HEK293T (cell line): ENCODE data around the gene NRG3.

ENCODE experiments used
- CTCF ChIA-PET: fragments of 350-600 bp; formaldehyde crosslinking; extraction: SDS; loops from one replicate; lab custom pipeline; 2021; ENCODE audit warnings: antibody characterized with exemption, inconsistent platforms; lab: Yijun Ruan, JAX
- POLR2A ChIA-PET: fragments of 350-600 bp; formaldehyde crosslinking; extraction: SDS; loops from one replicate; lab custom pipeline; 2020; ENCODE audit warnings: antibody characterized with exemption, inconsistent platforms; lab: Yijun Ruan, JAX
- DNase-seq: peaks from one replicate; pipeline ENCODE4 v3.0.0; 2012; ENCODE audit warnings: mixed read lengths; ENCODE audit errors: extremely low spot score
- ARNT ChIP-seq: fragments of 450-650 bp; IDR thresholded peaks from 2 replicates; pipeline ENCODE4 v1.6.1; 2017; ENCODE audit warnings: mild to moderate bottlenecking
- BHLHE40 ChIP-seq: fragments of 450-650 bp; IDR thresholded peaks from 2 replicates; pipeline ENCODE4 v1.6.1; 2016; ENCODE audit warnings: mild to moderate bottlenecking, moderate library complexity, borderline replicate concordance
- CTBP1 ChIP-seq: fragments of 450-650 bp; IDR thresholded peaks from 2 replicates; pipeline ENCODE4 v1.6.1; 2016; ENCODE audit warnings: borderline replicate concordance
- ELF4 ChIP-seq: fragments of 450-650 bp; IDR thresholded peaks from 2 replicates; pipeline ENCODE4 v1.6.1; 2017; ENCODE audit warnings: antibody characterized with exemption
- FOXA1 ChIP-seq: fragments of 450-650 bp; IDR thresholded peaks from 2 replicates; pipeline ENCODE4 v1.6.1; 2016; ENCODE audit warnings: mild to moderate bottlenecking
- FOXK2 ChIP-seq: fragments of 450-650 bp; IDR thresholded peaks from 2 replicates; pipeline ENCODE4 v1.6.1; 2016; ENCODE audit warnings: mild to moderate bottlenecking
- FOXM1 ChIP-seq: fragments of 450-650 bp; IDR thresholded peaks from 2 replicates; pipeline ENCODE4 v1.6.1; 2017; ENCODE audit warnings: mild to moderate bottlenecking, borderline replicate concordance
- HDGF ChIP-seq: fragments of 450-650 bp; IDR thresholded peaks from 2 replicates; pipeline ENCODE4 v1.6.1; 2017; ENCODE audit warnings: antibody characterized with exemption, borderline replicate concordance
- L3MBTL2 ChIP-seq: fragments of 450-650 bp; conservative IDR thresholded peaks from 2 replicates; pipeline ENCODE4 v1.6.1; 2016; ENCODE audit warnings: mild to moderate bottlenecking
- LEF1 ChIP-seq: fragments of 450-650 bp; IDR thresholded peaks from 2 replicates; pipeline ENCODE4 v1.6.1; 2017; ENCODE audit warnings: mild to moderate bottlenecking, borderline replicate concordance
- NFRKB ChIP-seq: fragments of 450-650 bp; IDR thresholded peaks from 2 replicates; pipeline ENCODE4 v1.6.1; 2016; ENCODE audit warnings: mild to moderate bottlenecking, moderate library complexity
- SP1 ChIP-seq: fragments of 450-650 bp; IDR thresholded peaks from 2 replicates; pipeline ENCODE4 v1.6.1; 2017
- SUZ12 ChIP-seq: fragments of 450-650 bp; IDR thresholded peaks from 2 replicates; pipeline ENCODE4 v1.6.1; 2016; ENCODE audit warnings: mild to moderate bottlenecking
- TARDBP ChIP-seq: fragments of 450-650 bp; IDR thresholded peaks from 2 replicates; pipeline ENCODE4 v1.6.1; 2016
- ZNF384 ChIP-seq: fragments of 450-650 bp; IDR thresholded peaks from 2 replicates; pipeline ENCODE4 v1.6.1; 2016
- TF ChIP-seq, protein P1 (sequence below): fragments of 450-650 bp; IDR thresholded peaks from 2 replicates; pipeline ENCODE4 v1.6.1; 2016

The NRG3 gene

DNA sequence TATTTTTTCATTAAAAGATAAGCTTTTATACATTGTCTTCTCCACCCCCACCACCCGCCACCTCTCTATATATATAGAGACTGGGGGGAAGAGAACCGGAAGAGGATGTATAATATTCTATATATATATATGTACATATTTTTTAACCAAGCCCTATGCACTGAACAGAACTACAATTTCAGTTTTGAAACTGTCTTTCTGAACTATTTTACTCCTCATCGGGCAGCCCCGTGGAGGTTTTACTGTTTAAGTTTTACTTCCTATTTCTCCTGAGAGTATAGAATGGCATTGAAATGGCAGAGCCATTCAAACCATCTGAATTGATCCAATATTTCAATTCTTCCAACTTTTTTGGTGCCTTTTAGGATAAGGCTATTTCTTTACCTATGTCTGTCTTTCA is 1047.1 kb downstream of the NRG3 start:
- DNase-seq: no peak
- POLR2A ChIA-PET: no interaction called here
- no peak for TF ChIP-seq ARNT
- TF ChIP-seq FOXK2: no peak
- TF ChIP-seq, protein P1, sequence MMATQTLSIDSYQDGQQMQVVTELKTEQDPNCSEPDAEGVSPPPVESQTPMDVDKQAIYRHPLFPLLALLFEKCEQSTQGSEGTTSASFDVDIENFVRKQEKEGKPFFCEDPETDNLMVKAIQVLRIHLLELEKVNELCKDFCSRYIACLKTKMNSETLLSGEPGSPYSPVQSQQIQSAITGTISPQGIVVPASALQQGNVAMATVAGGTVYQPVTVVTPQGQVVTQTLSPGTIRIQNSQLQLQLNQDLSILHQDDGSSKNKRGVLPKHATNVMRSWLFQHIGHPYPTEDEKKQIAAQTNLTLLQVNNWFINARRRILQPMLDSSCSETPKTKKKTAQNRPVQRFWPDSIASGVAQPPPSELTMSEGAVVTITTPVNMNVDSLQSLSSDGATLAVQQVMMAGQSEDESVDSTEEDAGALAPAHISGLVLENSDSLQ: no peak
- no peak for TF ChIP-seq BHLHE40
- no peak for TF ChIP-seq NFRKB
- TF ChIP-seq FOXM1: no peak
- TF ChIP-seq CTBP1: no peak
- TF ChIP-seq HDGF: no peak
- no peak for TF ChIP-seq ZNF384
- TF ChIP-seq ELF4: no peak
- CTCF ChIA-PET: no interaction called here

GRCh38 chr10:82922755-82923154 is 1047.8 kb downstream of the NRG3 start:
- POLR2A ChIA-PET: no interaction called here
- CTCF ChIA-PET: no interaction called here
- no peak for DNase-seq
- TF ChIP-seq HDGF (no peak), ELF4 (no peak), TARDBP (no peak), SUZ12 (no peak)

DNA sequence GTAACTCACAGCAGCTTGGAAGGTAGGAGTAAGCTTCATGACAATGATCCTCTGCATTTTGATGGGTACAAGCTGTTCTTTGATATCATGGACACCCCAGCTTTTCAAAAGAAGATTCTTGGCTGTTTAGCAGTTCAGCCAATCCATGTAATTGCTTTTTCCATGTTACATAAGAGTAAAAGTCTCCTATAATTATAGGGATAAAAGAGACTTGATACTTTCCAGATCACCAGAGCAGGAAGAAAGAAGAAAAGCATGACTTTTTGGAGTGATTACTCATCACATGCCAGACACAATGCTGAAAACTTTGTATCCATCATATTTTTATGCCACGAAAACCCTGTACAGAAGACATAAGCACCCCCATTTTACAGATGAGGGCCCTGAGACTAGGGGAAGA is 1049.7 kb downstream of the NRG3 start:
- TF ChIP-seq BHLHE40: no peak
- TF ChIP-seq SUZ12: no peak
- TF ChIP-seq HDGF: no peak
- no peak for TF ChIP-seq ARNT
- TF ChIP-seq FOXM1: no peak
- no peak for TF ChIP-seq L3MBTL2
- TF ChIP-seq NFRKB: no peak
- no peak for TF ChIP-seq FOXK2
- TF ChIP-seq CTBP1: no peak
- no peak for TF ChIP-seq FOXA1
- TF ChIP-seq SP1: no peak
- TF ChIP-seq, protein P1: no peak
- TF ChIP-seq TARDBP: no peak
- TF ChIP-seq ELF4: no peak
- ChIA-PET POLR2A (no interaction called here), CTCF (interaction anchor here (0.7 kb wide), 1 partner anchor 19 kb away, joined by 3 read pairs; no protein-coding TSS in a partner anchor)
- no peak for DNase-seq

GRCh38 chr10:82925547-82925946 is 1050.6 kb downstream of the NRG3 start:
- DNase-seq: no peak
- POLR2A ChIA-PET: no interaction called here
- TF ChIP-seq CTBP1 (no peak), FOXA1 (no peak), SUZ12 (no peak), SP1 (no peak), ELF4 (no peak), HDGF (no peak), LEF1 (no peak), FOXK2 (no peak), NFRKB (no peak), ZNF384 (no peak), FOXM1 (no peak), L3MBTL2 (no peak)
- TF ChIP-seq, protein P1: no peak
- CTCF ChIA-PET: no interaction called here

GRCh38 chr10:82932451-82932850 is 1057.5 kb downstream of the NRG3 start:
- no peak for DNase-seq
- TF ChIP-seq ARNT (no peak), SP1 (no peak), CTBP1 (no peak), LEF1 (no peak), FOXK2 (no peak), SUZ12 (no peak), ZNF384 (no peak), FOXM1 (no peak), ELF4 (no peak), TARDBP (no peak), NFRKB (no peak), HDGF (no peak), FOXA1 (no peak), L3MBTL2 (no peak)
- TF ChIP-seq, protein P1: no peak
- ChIA-PET CTCF (no interaction called here), POLR2A (no interaction called here)

DNA sequence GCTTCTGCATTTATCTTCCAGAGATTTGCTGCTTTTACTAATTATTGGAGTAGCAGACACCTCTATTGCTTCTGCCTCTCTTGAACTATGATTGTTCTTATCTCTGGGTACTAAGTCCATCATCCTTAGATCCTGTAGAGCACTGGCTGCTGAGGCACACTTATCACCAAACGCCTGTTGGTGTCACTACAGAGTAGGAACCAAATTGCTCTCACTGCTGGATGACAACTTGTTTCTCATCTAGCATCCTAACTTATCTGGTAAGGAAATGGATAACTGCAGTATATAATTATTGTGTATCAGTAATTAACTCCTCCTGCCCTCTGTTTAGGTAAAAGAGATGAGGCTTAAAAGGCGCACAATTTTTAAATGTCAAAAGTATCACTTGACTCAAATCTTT is 1059.4 kb downstream of the NRG3 start:
- no peak for DNase-seq
- ChIA-PET CTCF (no interaction called here), POLR2A (no interaction called here)
- TF ChIP-seq NFRKB: no peak
- no peak for TF ChIP-seq FOXM1
- no peak for TF ChIP-seq L3MBTL2
- no peak for TF ChIP-seq CTBP1
- TF ChIP-seq TARDBP: no peak
- TF ChIP-seq HDGF: no peak
- TF ChIP-seq LEF1: no peak
- no peak for TF ChIP-seq SP1
- no peak for TF ChIP-seq FOXA1
- no peak for TF ChIP-seq ELF4

- POLR2A ChIA-PET: no interaction called here
- DNase-seq: no peak
- TF ChIP-seq SUZ12 (no peak), CTBP1 (no peak), BHLHE40 (no peak), HDGF (no peak), LEF1 (no peak), ELF4 (no peak), FOXM1 (no peak), FOXA1 (no peak), TARDBP (no peak), SP1 (no peak), ZNF384 (no peak), ARNT (no peak), FOXK2 (no peak), L3MBTL2 (no peak), NFRKB (no peak)
- TF ChIP-seq, protein P1: no peak
- CTCF ChIA-PET: no interaction called here
These were observed 1060.0 kb downstream of the NRG3 start for GRCh38 chr10:82934947-82935346.
